Hepatocyte (in vitro differentiated cells): Measurements from ENCODE around the gene TMEM259.

ENCODE experiments used
- EZH2phosphoT487 ChIP-seq: fragments of 200-600 bp; sonication (generic); IDR thresholded peaks from one replicate; pipeline ENCODE4 v1.6.1; 2018; ENCODE audit warnings: antibody characterized with exemption, mild to moderate bottlenecking, low read depth, moderate library complexity; ENCODE audit not compliant: unreplicated experiment, severe bottlenecking
- TF ChIP-seq, protein P1 (sequence below): fragments of 200-600 bp; sonication (generic); IDR thresholded peaks from 2 replicates; pipeline ENCODE4 v1.5.1; 2016; ENCODE audit warnings: antibody characterized with exemption, mild to moderate bottlenecking; ENCODE audit not compliant: poor library complexity

DNA sequence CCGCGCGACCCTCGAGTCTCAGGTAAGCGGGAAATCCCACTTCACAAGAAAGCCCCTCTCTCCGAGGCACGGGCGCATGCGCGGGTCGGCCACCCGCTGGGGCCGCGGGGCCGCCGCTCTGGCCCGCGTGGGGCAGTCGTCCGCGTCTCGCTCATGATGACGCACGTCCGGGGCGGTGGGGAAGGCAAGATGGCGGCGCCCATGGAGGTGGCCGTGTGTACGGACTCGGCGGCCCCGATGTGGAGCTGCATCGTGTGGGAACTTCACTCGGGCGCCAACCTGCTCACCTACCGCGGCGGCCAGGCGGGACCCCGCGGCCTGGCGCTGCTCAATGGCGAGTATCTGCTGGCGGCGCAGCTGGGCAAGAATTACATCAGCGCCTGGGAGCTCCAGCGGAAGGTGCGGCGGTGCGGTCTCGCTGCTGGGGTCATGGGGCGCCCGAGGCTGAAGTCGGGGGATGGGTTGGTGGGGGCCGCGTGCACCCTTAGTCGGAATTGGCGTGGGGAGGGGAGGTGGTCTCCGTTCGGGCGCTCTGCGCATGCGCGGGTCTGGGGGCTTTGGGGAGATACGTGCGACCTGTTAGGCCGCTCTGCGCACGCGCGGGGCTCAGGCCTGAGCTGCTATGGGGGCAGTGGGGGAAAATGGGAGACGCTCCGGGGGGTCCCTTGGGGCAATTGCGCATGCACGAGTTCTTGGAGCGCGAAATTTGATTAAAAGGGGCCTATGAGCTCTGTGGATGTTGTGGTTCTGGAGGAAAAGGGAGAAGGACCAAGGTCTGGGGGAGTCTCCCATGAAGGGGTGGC is 36.6 kb downstream of the TMEM259 start, which contains the start of gene WDR18:
- TF ChIP-seq, protein P1, sequence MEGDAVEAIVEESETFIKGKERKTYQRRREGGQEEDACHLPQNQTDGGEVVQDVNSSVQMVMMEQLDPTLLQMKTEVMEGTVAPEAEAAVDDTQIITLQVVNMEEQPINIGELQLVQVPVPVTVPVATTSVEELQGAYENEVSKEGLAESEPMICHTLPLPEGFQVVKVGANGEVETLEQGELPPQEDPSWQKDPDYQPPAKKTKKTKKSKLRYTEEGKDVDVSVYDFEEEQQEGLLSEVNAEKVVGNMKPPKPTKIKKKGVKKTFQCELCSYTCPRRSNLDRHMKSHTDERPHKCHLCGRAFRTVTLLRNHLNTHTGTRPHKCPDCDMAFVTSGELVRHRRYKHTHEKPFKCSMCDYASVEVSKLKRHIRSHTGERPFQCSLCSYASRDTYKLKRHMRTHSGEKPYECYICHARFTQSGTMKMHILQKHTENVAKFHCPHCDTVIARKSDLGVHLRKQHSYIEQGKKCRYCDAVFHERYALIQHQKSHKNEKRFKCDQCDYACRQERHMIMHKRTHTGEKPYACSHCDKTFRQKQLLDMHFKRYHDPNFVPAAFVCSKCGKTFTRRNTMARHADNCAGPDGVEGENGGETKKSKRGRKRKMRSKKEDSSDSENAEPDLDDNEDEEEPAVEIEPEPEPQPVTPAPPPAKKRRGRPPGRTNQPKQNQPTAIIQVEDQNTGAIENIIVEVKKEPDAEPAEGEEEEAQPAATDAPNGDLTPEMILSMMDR, result no peak
- no peak for TF ChIP-seq EZH2phosphoT487
